HTR-8/SVneo (cell line): ENCODE measurements around the gene HRCT1.
"Not testable (repeated sequence)": the region's sequence is repeated elsewhere in the genome, so short reads cannot be mapped to it uniquely, and the experiment has no call there.

Experiments
- DNase-seq: peaks from one replicate; pipeline ENCODE4 v3.0.0; 2011; ENCODE audit warnings: low spot score, mixed read lengths; ENCODE audit not compliant: insufficient read length
- FAIRE-seq: peaks from 2 replicates; lab custom pipeline; 2011; peaks lifted over from hg19 to GRCh38; lab: Jason Lieb, UNC

HRCT1 gene

DNA sequence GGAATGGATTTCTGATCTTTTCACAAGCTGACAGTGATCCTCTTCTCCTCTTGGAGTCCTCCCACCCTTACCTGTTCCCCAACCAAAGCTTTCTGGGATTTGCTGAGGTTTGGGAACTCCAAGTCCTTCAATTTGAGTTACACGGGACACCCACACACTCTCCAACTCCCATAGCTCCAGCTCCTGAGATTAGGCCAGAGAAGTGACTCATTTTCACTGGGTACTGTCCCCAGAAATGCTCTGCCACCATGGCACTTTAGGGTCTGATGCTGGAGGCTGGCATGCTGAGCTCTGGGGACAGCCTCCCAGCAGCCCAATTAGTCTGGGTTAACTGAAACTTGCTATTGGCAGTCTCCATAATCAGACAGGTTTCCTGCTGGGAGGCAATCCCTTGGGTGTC, 14.0 kb upstream of the HRCT1 start:
- FAIRE-seq = no peak
- DNase-seq = no peak

DNA sequence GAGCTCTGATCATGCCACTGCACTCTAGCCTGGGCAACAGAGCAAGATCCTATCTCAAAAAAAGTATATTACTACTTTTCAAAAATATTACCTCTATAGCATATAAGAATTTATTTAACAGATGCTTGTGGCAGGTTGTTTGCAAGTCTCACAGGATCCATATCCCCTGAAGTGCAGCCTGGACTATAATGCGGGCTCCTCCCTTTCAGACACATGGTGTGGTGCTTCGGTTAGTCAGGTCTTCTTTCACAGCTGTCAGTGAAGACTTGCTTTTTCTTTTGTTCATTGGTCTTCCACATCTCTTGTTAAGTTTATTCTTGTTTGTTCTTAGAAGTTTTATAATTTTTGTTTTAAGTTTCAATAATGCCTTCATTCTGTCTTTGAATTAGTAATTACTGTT, 9.4 kb upstream of the HRCT1 start:
- FAIRE-seq = no peak
- no peak for DNase-seq

DNA sequence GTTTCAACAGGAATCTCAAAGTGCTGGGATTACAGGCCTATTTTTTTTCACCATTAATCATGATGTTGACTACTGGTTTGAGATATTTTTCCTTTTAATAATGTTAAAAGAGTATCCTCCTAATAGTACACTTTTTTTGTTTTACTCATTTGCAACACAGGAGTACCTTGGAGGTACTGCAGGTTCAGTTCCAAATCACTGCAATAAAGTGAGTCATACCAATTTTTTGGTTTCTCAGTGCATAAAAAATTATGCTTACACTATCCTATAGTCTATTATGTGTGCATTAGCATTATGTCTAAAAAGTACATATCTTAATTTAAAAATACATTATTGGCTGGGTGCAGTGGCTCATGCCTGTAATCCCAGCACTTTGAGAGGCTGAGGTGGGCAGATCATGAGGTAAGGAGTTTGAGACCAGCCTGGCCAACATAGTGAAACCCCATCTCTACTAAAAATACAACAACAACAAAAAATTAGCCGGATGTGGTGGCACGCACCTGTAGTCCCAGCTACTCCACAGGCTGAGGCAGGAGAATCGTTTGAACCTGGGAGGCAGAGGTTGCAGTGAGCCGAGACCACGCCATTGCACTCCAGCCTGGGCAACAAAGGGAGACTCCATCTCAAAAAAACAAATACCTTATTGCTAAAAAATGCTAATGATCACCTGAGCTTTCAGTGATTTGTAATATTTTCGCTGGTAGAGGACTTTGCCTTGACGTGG, 8.5 kb upstream of the HRCT1 start:
- not testable (repeated sequence) for FAIRE-seq, DNase-seq

DNA sequence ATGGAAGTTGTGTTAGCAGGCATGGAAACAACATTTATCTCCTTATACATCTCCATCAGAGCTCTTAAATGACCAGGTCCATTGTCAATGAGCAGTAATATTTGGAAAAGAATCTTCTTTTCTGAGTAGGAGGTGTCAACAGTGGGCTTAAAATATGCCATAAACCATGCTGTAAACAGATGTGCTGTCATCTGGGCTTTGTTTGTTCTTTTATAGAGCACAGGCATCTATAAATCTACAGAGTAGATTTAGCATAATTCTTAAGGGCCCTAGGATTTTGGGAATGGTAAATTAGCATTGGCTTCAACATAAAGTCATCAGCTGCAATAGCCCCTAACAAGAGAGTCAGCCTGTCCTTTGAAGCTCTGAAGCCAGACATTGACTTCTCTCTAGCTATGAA, 7.7 kb upstream of the HRCT1 start:
- FAIRE-seq = no peak
- no peak for DNase-seq

DNA sequence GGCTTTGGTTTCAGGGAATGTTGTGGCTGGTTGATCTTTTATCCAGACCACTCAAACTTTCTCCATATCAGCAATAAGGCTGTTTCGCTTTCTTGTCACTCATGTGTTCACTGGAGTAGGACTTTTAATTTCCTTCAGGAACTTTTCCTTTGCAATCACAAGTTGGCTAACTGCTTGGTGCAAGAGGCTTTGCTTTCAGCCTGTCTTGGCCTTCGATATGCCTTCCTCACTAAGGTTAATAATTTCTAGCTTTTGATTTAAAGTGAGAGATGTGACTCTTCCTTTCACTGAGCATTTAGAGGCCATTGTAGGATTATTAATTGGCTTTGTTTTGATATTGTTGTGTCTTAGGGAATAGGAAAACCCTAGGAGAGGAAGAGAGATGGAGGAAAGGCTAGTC, 7.0 kb upstream of the HRCT1 start:
- FAIRE-seq = no peak
- no peak for DNase-seq

DNA sequence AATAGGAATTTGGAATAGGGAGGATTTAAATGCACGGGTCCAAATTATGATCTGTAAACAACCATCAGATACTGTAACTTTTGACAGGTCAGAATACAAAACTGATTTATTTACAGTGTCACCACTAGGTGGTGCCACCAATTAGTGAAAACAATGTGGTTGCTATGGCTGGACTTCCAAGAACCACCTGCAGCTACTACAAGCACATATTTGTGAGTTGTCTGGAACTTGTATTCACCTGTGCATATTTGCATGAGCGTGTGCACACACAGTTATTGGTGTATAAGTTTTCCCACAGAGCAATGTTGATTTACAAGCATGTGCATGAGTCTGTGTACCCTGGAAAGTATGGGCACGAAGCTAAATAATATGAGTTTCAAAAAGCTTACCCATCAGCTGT, 3.0 kb upstream of the HRCT1 start:
- DNase-seq (peak; percentile 45), FAIRE-seq (peak; percentile 4)

DNA sequence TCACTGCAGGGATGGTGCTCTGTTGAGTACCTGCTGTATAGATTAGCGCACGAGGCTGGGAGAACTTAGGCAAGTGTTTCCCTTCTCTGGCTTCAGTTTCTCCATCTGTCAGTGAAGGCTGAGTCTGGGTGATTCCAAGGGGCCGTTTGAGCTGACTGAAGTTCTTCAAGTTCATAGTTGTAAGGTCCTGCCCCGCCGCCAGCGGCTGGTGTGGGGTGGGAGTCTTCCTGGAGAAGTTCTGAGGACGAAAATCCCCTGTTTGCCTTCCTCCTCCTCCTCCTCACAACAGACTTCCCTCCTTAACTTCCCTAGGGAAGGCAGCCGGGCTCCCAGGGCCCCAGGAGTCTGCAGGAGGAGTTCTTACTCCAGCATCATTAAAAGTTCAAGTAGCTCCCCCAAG, 1.7 kb upstream of the HRCT1 start:
- no peak for DNase-seq
- no peak for FAIRE-seq

DNA sequence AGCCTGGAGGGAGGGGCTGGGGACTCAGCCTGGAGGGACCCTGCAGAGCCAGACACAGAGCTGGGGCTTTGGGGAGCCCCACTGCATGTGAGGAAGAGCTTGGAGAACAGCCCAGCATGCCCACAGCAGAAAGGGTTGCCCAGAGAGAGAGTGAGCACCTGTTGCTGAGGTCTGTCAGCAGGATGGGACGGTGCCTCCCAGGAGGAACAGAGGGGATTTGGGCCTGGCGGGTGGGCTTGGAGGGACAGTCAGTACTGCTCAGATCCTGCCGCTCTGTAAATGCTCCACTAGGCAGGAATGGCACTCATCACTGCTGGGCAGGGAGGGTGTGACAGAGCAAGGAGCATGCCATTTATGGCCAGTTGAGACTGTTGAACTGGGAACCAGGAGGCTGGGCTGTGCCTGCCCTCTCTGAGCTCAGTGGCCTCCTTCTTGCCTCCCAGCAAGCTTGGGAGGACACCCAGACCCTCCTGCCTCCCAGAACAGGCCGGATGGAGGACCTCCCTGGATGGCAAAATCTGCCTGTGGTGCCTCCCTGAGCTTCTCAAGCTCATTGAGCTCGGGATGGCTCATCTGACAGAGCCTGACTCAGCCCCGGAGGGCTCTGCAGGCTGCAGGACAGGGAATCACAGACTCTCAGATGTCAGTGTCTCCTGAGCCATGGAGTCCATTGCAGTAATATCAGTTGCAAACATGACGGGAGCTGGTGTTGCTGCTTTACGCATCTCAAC, 786 bp upstream of the HRCT1 start:
- DNase-seq (no peak), FAIRE-seq (no peak)

DNA sequence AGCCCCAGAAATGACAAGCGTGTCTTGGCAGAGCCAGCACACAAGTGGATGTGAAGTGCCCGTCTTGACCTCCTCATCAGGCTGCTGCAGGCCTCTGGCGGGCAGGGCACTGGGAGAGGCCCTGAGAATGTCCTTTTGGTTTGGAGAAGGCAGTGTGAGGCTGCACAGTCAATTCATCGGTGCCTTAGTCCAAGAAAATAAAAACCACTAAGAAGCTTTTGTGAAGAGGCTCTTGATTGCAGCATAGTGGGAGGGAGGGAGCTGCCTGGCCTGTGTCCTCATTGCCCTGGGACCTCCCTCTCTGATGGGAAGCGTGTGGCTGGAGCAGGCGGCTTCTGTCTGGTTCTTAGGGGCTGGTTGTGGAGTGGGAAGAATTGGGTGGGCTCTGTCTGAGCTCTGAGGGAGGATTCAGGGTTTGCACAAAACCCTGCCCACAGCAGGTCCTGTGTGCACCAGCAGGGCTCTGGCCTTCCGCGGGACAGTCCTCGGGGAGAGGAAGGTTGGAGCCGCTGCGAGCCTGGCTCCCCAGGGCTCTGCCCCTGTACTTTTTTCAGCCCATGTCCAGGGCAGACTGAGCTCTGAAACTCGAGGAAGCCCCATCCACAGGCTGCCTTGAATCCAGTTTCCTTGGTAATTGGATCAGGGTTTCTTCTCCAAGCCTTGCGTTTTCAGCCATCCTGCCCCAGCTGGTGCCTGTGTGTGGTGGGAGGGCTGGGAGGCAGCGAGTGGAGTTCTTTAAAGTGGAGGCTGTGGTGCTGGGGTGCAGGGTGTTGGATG, 1.1 kb downstream of the HRCT1 start:
- FAIRE-seq (no peak), DNase-seq (no peak)

DNA sequence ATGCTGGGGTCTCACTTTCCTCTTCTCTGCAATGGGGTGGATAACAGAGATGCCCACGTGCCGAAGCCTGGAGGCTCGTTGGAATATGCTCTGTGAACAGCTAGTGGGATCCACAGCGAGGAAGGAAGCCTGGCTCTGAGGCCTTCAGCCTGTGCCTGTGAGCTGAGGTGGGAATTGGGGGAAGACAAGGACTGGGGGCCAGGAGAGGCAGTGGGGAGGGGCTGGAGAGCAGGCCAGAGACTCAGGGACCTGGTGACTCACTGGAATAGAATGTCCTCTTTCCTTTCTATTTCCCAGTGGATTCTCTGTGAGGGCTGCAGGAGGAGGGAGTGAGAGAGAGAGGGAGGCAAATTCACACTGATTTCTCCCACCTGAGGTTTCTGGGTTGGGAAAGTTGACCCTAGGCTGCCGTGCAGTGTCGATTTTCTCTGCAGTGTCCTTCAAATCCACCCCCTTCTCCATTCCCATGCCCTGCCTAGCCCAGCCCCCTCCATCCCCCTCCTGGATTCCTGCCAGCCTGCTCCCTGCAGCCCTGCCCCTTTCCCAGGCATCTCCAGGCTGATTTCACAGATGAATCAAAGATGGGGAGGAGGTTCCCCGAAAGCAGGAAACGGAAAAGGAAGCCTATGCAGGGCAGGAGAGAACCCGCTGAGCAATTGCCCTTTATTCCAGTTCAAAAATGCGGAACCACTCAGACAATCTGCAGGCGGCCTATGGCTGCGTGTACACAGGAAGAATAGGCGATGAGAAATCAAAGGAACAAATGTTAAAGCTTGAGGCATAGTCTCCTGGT, 1.9 kb downstream of the HRCT1 start:
- DNase-seq (peak; percentile 74), FAIRE-seq (no peak)

DNA sequence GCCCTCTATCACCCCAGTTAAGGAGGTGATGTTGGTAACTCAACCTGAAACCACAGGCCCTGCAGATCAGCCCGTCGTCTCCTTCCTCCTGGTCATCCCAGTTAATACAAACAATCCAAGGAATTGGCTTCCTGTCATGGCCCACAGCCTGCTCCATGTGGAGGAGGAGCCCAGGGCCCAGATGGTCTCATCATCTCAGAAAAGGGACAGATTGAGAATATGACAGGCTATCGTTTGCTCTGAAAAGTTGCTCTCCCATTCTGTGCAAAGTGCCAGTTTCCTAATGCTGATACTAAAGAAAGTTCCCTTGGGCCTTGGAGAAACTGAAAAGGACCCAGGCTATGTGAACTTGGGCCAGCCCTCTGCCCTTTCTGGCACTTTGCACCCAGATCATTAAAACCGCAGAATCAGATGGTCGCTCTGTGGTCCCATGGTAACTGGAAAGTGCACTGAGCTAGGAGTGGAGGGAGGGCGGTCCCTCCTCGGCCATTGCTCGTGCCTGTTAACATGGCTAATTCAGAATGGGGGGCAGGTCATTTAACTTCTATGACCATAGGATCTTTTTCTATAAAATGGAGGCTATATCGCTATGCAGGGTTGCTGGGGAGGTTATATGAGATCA, 2.6 kb downstream of the HRCT1 start:
- DNase-seq = no peak
- no peak for FAIRE-seq

DNA sequence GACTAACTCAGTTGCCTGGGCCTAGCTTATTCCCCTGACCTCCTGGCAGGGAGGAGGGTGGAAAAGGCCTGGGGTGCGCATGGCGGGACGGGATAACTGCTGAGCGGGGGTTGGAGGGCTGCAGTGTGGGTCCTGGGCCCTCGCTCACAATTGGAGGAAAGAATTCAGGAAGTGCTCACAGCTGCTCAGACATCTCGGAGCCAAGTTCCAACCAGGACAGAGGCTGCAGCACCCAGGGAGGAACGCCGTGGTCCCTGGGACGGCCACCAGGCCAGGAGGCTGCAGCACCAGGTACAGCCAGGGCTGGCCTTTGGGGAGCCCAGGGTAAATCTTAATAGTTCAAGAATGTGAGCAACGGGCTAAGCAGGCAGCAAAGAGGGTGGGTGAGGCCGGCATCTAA, 3.3 kb downstream of the HRCT1 start, which contains the start of gene SPAAR:
SPAAR (plus strand) TSS at position 217 of the 400 bp plus-strand sequence. CDS start 974 bp downstream, outside the sequence.
- FAIRE-seq = no peak

DNA sequence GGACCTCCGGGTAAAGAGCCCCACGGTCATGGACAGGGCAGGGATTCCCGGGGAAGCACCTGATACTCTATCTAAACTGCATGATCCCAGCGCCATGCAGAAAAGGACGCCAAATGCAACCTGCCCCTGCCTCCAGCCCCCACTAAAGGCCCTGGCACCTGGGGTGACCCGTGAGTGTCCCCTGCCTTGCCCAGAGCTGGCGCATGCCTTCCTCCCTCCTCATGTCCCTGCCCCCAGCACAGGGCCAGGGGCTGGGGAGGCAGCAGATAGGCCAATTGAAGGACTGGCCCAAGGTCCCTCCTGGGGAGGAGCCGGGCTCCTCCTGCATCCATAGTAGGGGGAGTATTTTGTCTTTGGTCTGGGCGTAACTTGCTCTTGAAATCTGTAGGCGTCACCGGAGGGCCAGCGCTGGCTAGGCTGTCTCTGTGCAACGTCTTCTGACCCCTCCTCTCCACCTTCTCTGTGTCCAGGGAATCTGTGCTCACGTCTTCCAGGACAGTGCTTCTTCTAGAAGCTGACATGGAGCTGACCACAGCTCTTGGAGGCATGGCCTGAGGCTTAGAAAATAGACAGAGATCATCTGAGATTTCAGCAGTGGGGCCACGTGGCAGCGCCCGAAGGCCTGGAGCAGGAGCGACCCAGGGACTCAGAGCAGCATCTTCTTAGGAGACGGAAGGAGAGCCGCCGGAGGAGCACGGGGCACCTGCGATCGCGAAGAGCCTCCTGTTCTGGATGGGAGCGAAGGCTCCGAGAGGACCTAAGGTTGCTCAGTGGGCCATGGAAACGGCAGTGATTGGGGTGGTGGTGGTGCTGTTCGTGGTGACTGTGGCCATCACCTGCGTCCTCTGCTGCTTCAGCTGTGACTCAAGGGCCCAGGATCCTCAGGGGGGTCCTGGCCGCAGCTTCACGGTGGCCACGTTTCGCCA, 3.9 kb downstream of the HRCT1 start:
- FAIRE-seq = no peak
- DNase-seq = no peak

More for the DNA sequence above, 3.3 kb downstream of the HRCT1 start, which contains the start of gene SPAAR:
- no peak for DNase-seq

DNA sequence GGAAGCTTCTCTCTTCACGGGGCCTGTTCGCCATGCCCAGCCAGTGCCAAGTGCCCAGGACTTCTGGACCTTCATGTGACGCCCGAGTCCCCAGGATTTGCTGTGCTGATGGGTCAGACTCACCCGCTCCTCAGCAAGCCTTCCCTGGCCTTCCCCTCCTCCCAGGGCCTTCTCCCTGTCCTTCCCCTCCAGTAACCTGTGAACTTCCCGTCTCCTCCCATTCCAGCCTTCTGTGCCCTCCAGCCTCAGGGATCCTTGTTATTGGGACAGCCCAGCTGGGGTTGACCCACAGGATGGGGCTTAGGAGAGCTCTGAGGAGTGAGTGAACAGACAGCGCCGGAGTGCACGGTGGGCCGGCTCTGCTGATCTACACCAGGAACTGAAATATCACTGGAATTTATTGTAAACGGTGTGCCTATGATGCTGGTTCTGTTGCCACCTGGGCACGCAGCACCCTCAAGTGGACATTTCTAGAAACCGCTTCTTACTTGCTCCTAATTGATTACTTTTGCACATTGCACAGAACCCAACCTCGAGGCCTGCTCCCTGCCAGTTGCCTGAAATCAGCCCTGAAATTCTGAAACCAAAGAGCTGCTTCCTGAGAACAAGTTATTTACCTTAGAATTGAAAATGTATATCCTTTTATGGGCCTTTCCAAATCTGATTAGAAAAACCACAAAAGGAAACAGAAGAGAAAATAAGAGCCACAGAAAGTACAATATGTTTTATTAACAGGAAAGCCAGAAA, 4.8 kb downstream of the HRCT1 start:
- FAIRE-seq (no peak), DNase-seq (peak; percentile 61)

DNA sequence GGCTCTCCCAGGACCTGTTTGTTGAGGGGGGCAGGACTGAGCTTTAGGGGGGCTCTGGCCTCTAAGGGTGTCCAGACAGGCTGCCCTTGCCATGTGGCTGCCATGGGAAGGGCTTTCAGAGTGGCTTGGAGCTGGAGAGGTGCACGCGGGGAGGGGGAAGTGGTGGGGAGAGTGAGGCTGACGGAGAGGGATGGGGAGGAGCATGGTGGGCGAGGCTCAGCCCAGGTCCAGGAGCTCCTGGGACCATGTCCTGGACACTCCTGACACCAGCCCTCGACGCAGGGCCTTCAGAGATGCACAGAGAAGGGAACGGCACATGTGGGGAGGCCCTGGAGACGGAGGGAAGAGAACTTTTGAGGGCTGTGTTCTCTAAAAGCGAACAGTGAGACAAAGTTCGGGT, 5.7 kb downstream of the HRCT1 start:
- FAIRE-seq (no peak), DNase-seq (no peak)

DNA sequence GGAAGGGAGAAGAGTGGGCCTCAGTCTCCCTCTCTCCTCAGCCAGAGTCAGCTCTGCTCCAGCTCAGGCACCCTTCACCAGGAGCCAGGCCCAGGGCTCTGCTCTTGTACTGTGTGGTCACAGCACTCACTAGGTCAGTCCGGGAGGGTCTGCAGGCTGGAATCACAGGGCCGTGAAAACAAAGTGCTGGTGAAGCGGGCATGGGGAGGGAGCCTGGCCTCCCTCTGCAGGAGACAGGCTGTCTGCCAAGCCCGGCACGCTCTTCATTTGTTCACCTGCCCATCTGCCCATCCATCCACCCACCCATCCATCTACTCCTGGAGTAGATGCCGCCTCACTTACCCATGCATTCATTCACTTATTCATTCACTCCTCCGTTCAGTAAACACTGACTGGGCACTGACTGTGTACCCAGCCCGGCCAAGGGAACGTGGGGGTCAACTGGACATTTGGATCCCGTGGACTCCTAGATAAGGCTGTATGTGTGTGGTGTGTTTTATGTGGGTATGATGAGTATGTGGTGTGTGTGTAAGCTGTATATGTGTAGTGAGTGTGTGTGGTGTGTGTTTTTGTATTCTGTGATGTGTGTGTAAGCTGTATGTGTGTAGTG, 6.9 kb downstream of the HRCT1 start:
- DNase-seq = no peak
- FAIRE-seq = no peak

DNA sequence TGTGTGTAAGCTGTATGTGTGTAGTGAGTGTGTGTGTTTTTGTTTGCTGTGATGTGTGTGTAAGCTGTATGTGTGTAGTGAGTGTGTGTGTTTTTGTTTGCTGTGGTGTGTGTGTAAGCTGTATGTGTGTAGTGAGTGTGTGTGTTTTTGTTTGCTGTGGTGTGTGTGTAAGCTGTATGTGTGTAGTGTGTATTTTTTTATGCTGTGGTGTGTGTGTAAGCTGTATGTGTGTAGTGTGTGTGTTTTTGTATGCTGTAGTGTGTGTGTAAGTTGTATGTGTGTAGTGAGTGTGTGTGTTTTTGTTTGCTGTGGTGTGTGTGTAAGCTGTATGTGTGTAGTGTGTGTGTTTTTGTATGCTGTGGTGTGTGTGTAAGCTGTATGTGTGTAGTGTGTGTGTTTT, 7.4 kb downstream of the HRCT1 start:
- not testable (repeated sequence) for FAIRE-seq, DNase-seq
